Sigmoid colon (tissue), 4 donors: ENCODE results near the gene KCNA1.

Source experiments
- EP300 ChIP-seq, 4 donors: sonication (generic); formaldehyde crosslinking; IDR thresholded peaks; one replicate each; pipeline ENCODE4 v1.6.1; 2017; ENCODE audit warnings: antibody characterized with exemption in 4 of 4
- POLR2AphosphoS5 ChIP-seq, 4 donors: sonication (generic); formaldehyde crosslinking; IDR thresholded peaks; one replicate each; pipeline ENCODE4 v1.6.1; 2017; ENCODE audit warnings: antibody characterized with exemption in 4 of 4

DNA sequence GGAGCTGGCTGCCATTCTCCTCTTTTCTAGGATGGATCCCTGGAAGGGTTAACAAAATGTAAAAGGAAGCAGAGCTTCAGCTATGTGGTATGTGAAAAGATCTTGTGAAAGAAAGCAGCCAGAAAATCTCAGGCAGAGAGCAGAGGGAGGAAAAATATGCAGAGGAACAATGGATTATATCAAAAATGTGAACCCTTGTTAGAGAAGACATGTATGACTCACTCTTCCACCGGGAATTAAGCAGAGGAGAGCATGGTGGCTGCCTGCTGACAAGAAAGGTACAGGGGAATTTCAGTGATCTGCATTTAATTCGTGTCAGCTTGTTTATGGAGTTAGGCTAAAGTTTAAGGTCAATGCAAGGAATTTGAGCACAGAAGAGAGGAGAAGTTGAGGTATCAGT lies 46.3 kb downstream of the KCNA1 start:
- TF ChIP-seq EP300 (IDR thresholded peaks at IDR 0.05) (no peak), POLR2AphosphoS5 (IDR thresholded peaks at IDR 0.05) (no peak)
